HEK293 (cell line): ENCODE results near the gene KANK2.

ENCODE experiments used
- CTCF ChIA-PET: fragments of 350-600 bp; formaldehyde crosslinking; extraction: SDS; loops from one replicate; lab custom pipeline; 2021; ENCODE audit warnings: antibody characterized with exemption; lab: Yijun Ruan, JAX
- POLR2A ChIA-PET: fragments of 300-600 bp; formaldehyde crosslinking; extraction: SDS; loops from one replicate; lab custom pipeline; 2020; ENCODE audit warnings: antibody characterized with exemption, inconsistent platforms; lab: Yijun Ruan, JAX
- H3K27ac ChIP-seq: fragments of 200-500 bp; sonication (Bioruptor generic); 2 replicates; pipeline ENCODE4 v1.5.1; 2014; ENCODE audit warnings: low read depth, low read length, control low read depth, inconsistent platforms; ENCODE audit errors: extremely low read depth
- H3K36me3 ChIP-seq, 2 experiments: fragments of 200-500 bp in 1 of 2; sonication (Bioruptor generic) in 1 of 2; 1 replicate in 1 of 2; 2 replicates in 1 of 2; pipeline ENCODE4 v1.5.1; 2014 to 2017; ENCODE audit warnings: inconsistent platforms in 2 of 2, low read length in 2 of 2; ENCODE audit not compliant: control insufficient read depth in 2 of 2, insufficient read depth in 1 of 2
- H3K4me1 ChIP-seq: fragments of 200-500 bp; sonication (Bioruptor generic); 2 replicates; pipeline ENCODE4 v1.5.1; 2014; ENCODE audit warnings: mild to moderate bottlenecking, low read length, inconsistent platforms; ENCODE audit not compliant: control insufficient read depth, insufficient read depth
- H3K4me3 ChIP-seq: 2 replicates; pipeline ENCODE4 v1.5.1; 2011; ENCODE audit warnings: low read depth, mild to moderate bottlenecking, control low read depth, low read length, moderate library complexity
- H3K9me3 ChIP-seq: fragments of 200-500 bp; sonication (Bioruptor generic); 2 replicates; pipeline ENCODE4 v1.5.1; 2014; ENCODE audit warnings: low read depth, low read length, inconsistent platforms; ENCODE audit not compliant: control insufficient read depth, insufficient read depth
- CTCF ChIP-seq: fragments of 450-650 bp; formaldehyde crosslinking; IDR thresholded peaks from 2 replicates; pipeline ENCODE4 v1.5.1; 2016; ENCODE audit warnings: missing biosample characterization, missing genetic modification characterization
- GLI4 ChIP-seq: fragments of 450-650 bp; formaldehyde crosslinking; IDR thresholded peaks from 2 replicates; pipeline ENCODE4 v1.5.1; 2016; ENCODE audit warnings: missing biosample characterization, missing genetic modification characterization
- GLIS1 ChIP-seq: fragments of 450-650 bp; formaldehyde crosslinking; IDR thresholded peaks from 2 replicates; pipeline ENCODE4 v1.5.1; 2016; ENCODE audit warnings: missing biosample characterization, missing genetic modification characterization
- GLIS2 ChIP-seq: fragments of 450-650 bp; formaldehyde crosslinking; IDR thresholded peaks from 2 replicates; pipeline ENCODE4 v1.5.1; 2016; ENCODE audit warnings: missing biosample characterization, missing genetic modification characterization
- IKZF3 ChIP-seq: fragments of 450-650 bp; IDR thresholded peaks from 2 replicates; pipeline ENCODE4 v1.5.0; 2018; ENCODE audit warnings: missing biosample characterization, mild to moderate bottlenecking, missing genetic modification characterization, moderate library complexity
- KLF17 ChIP-seq: fragments of 450-650 bp; formaldehyde crosslinking; IDR thresholded peaks from 2 replicates; pipeline ENCODE4 v1.5.1; 2016; ENCODE audit warnings: missing biosample characterization, missing genetic modification characterization
- PATZ1 ChIP-seq: fragments of 450-650 bp; formaldehyde crosslinking; IDR thresholded peaks from 2 replicates; pipeline ENCODE4 v1.5.1; 2016; ENCODE audit warnings: missing biosample characterization, missing genetic modification characterization
- RBAK ChIP-seq: fragments of 450-650 bp; formaldehyde crosslinking; IDR thresholded peaks from 2 replicates; pipeline ENCODE4 v1.5.1; 2016; ENCODE audit warnings: missing biosample characterization, missing genetic modification characterization
- SCRT2 ChIP-seq: fragments of 450-650 bp; formaldehyde crosslinking; IDR thresholded peaks from 2 replicates; pipeline ENCODE4 v1.5.1; 2016; ENCODE audit warnings: missing biosample characterization, missing genetic modification characterization
- SP7 ChIP-seq: fragments of 450-650 bp; formaldehyde crosslinking; IDR thresholded peaks from 2 replicates; pipeline ENCODE4 v1.5.1; 2016; ENCODE audit warnings: missing biosample characterization, missing genetic modification characterization
- ZBTB17 ChIP-seq: fragments of 450-650 bp; formaldehyde crosslinking; IDR thresholded peaks from 2 replicates; pipeline ENCODE4 v1.5.1; 2016; ENCODE audit warnings: missing biosample characterization, missing genetic modification characterization
- ZBTB26 ChIP-seq: fragments of 450-650 bp; formaldehyde crosslinking; optimal IDR thresholded peaks from 2 replicates; pipeline ENCODE3; 2016; ENCODE audit warnings: missing biosample characterization, mild to moderate bottlenecking, missing genetic modification characterization
- ZBTB8A ChIP-seq: fragments of 450-650 bp; formaldehyde crosslinking; IDR thresholded peaks from 2 replicates; pipeline ENCODE4 v1.5.1; 2016; ENCODE audit warnings: missing biosample characterization, missing genetic modification characterization
- ZFP69B ChIP-seq: fragments of 450-650 bp; formaldehyde crosslinking; IDR thresholded peaks from 2 replicates; pipeline ENCODE4 v1.5.1; 2016; ENCODE audit warnings: missing biosample characterization, missing genetic modification characterization
- ZNF121 ChIP-seq: fragments of 450-650 bp; formaldehyde crosslinking; IDR thresholded peaks from 2 replicates; pipeline ENCODE4 v1.5.1; 2016; ENCODE audit warnings: missing biosample characterization, missing genetic modification characterization
- ZNF155 ChIP-seq: fragments of 450-650 bp; formaldehyde crosslinking; IDR thresholded peaks from 2 replicates; pipeline ENCODE4 v1.5.1; 2016; ENCODE audit warnings: missing biosample characterization, missing genetic modification characterization
- ZNF202 ChIP-seq: fragments of 450-650 bp; formaldehyde crosslinking; IDR thresholded peaks from 2 replicates; pipeline ENCODE4 v1.5.1; 2016; ENCODE audit warnings: missing biosample characterization, missing genetic modification characterization, borderline replicate concordance
- ZNF239 ChIP-seq: fragments of 450-650 bp; formaldehyde crosslinking; IDR thresholded peaks from 2 replicates; pipeline ENCODE4 v1.5.1; 2016; ENCODE audit warnings: missing biosample characterization, missing genetic modification characterization
- ZNF335 ChIP-seq: fragments of 450-650 bp; formaldehyde crosslinking; conservative IDR thresholded peaks from 2 replicates; pipeline ENCODE4 v1.5.1; 2016; ENCODE audit warnings: missing biosample characterization, missing genetic modification characterization
- ZNF394 ChIP-seq: fragments of 450-650 bp; formaldehyde crosslinking; IDR thresholded peaks from 2 replicates; pipeline ENCODE4 v1.5.1; 2016; ENCODE audit warnings: missing biosample characterization, missing genetic modification characterization, mild to moderate bottlenecking, moderate library complexity, borderline replicate concordance
- ZNF521 ChIP-seq: fragments of 450-650 bp; formaldehyde crosslinking; IDR thresholded peaks from 2 replicates; pipeline ENCODE4 v1.5.1; 2017; ENCODE audit warnings: missing biosample characterization, mild to moderate bottlenecking, missing genetic modification characterization
- ZNF560 ChIP-seq: fragments of 450-650 bp; formaldehyde crosslinking; IDR thresholded peaks from 2 replicates; pipeline ENCODE4 v1.5.1; 2017; ENCODE audit warnings: missing biosample characterization, missing genetic modification characterization, borderline replicate concordance
- ZNF596 ChIP-seq: fragments of 450-650 bp; IDR thresholded peaks from 2 replicates; pipeline ENCODE4 v1.5.0; 2018; ENCODE audit warnings: missing biosample characterization, mild to moderate bottlenecking, missing genetic modification characterization, moderate library complexity
- ZNF600 ChIP-seq: fragments of 450-650 bp; formaldehyde crosslinking; IDR thresholded peaks from 2 replicates; pipeline ENCODE4 v1.5.1; 2016; ENCODE audit warnings: missing biosample characterization, missing genetic modification characterization
- ZNF623 ChIP-seq: fragments of 450-650 bp; formaldehyde crosslinking; IDR thresholded peaks from 2 replicates; pipeline ENCODE4 v1.5.1; 2016; ENCODE audit warnings: missing biosample characterization, missing genetic modification characterization
- ZNF76 ChIP-seq: fragments of 450-650 bp; formaldehyde crosslinking; IDR thresholded peaks from 2 replicates; pipeline ENCODE4; 2016; ENCODE audit warnings: low read depth, missing biosample characterization, missing genetic modification characterization, borderline replicate concordance
- ZXDB ChIP-seq: fragments of 450-650 bp; formaldehyde crosslinking; IDR thresholded peaks from 2 replicates; pipeline ENCODE4 v1.5.1; 2016; ENCODE audit warnings: missing biosample characterization, missing genetic modification characterization

The KANK2 gene

GRCh38 chr19:11136400-11137101, 60.8 kb downstream of the KANK2 start (continued):
- no peak for TF ChIP-seq ZNF202 (tag by site-specific recombination)
- no peak for TF ChIP-seq GLI4
- no peak for TF ChIP-seq ZNF560 (tag by site-specific recombination)
- TF ChIP-seq ZBTB17 (tag by site-specific recombination): no peak
- peak; percentile 50 for TF ChIP-seq ZBTB8A
- no peak for TF ChIP-seq RBAK (tag by site-specific recombination)
- no peak for TF ChIP-seq ZXDB (tag by site-specific recombination)
- no peak for TF ChIP-seq ZFP69B (tag by site-specific recombination)
- no peak for TF ChIP-seq ZNF394 (tag by site-specific recombination)
- peak; percentile 88 for TF ChIP-seq ZNF121 (tag by site-specific recombination)
- no peak for TF ChIP-seq IKZF3
- TF ChIP-seq, all 188 proteins: peak for 4

- TF ChIP-seq SCRT2: no peak
- no peak for TF ChIP-seq ZNF596 (tag by site-specific recombination)
- no peak for TF ChIP-seq GLIS2 (tag by site-specific recombination)
- TF ChIP-seq ZNF521 (tag by site-specific recombination): no peak
- TF ChIP-seq ZBTB26: no peak
- TF ChIP-seq ZNF560 (tag by site-specific recombination): no peak
- TF ChIP-seq, all 188 proteins: peak for 0
- Histone ChIP-seq H3K27ac (no peak overlapping the region), H3K4me3 (no peak overlapping the region), H3K4me1 (no peaks in the 10 kb centered on the region), H3K36me3 (peaks cover 18 to 57% of the 10 kb centered on the region in 2 experiments), H3K9me3 (no peaks in the 10 kb centered on the region)
- CTCF ChIA-PET: interaction anchor here (0.8 to 3.7 kb wide), 4 partner anchors 10 to 99 kb away, joined by 3 to 21 read pairs (median 8); no protein-coding TSS in a partner anchor
- POLR2A ChIA-PET: no interaction called here
Observed at GRCh38 chr19:11131471-11131870, 65.9 kb downstream of the KANK2 start.

GRCh38 chr19:11130824-11131455, 66.4 kb downstream of the KANK2 start:
- H3K4me1 ChIP-seq: no peaks in the 10 kb centered on the region
- peaks cover 18 to 59% of the 10 kb centered on the region in 2 experiments for H3K36me3 ChIP-seq
- ChIA-PET POLR2A (no interaction called here), CTCF (interaction anchor here (0.5 to 3.7 kb wide), 11 partner anchors 10 to 102 kb away, joined by 3 to 21 read pairs (median 4); no protein-coding TSS in a partner anchor)
- no peaks in the 10 kb centered on the region for H3K9me3 ChIP-seq
- no peak overlapping the region for H3K4me3 ChIP-seq
- H3K27ac ChIP-seq: no peak overlapping the region
- TF ChIP-seq GLIS1 (tag by site-specific recombination): peak; percentile 78
- peak; percentile 66 for TF ChIP-seq PATZ1 (tag by site-specific recombination)
- peak; percentile 31; the same call in 1 of the 2 replicates for TF ChIP-seq ZNF335 (tag by site-specific recombination)
- TF ChIP-seq ZNF623 (tag by site-specific recombination): peak; percentile 84
- peak; percentile 83 for TF ChIP-seq CTCF (tag by site-specific recombination)
- TF ChIP-seq ZNF155 (tag by site-specific recombination): no peak
- 0 out of 2 replicates have a peak, but pooled peaks have one; percentile 28 for TF ChIP-seq GLIS2 (tag by site-specific recombination)
- TF ChIP-seq KLF17 (tag by site-specific recombination): peak; percentile 60; the same call in 1 of the 2 replicates
- TF ChIP-seq ZNF600: peak; percentile 34; the same call in 1 of the 2 replicates
- peak; percentile 60; the same call in 1 of the 2 replicates for TF ChIP-seq ZNF76
- TF ChIP-seq ZNF239 (tag by site-specific recombination): 0 out of 2 replicates have a peak, but pooled peaks have one; percentile 25
- TF ChIP-seq SP7: 0 out of 2 replicates have a peak, but pooled peaks have one; percentile 16
